Ishikawa (cell line): Measurements from ENCODE around the gene CDK19.

Source experiments
- CEBPB ChIP-seq: IDR thresholded peaks from 2 replicates; pipeline ENCODE4 v1.6.1; 2012
- CREB1 ChIP-seq: IDR thresholded peaks from 2 replicates; pipeline ENCODE4 v1.6.1; 2012; ENCODE audit warnings: low read depth
- EGR1 ChIP-seq: IDR thresholded peaks from 2 replicates; pipeline ENCODE4 v1.6.1; 2012
- EP300 ChIP-seq: IDR thresholded peaks from 2 replicates; pipeline ENCODE4 v1.6.1; 2012; ENCODE audit warnings: borderline replicate concordance
- FOXM1 ChIP-seq: IDR thresholded peaks from 2 replicates; pipeline ENCODE4 v1.6.1; 2012; ENCODE audit warnings: low read depth, borderline replicate concordance
- NFIC ChIP-seq: IDR thresholded peaks from 2 replicates; pipeline ENCODE4 v1.6.1; 2012
- RAD21 ChIP-seq: IDR thresholded peaks from 2 replicates; pipeline ENCODE4 v1.6.1; 2012; ENCODE audit warnings: low read depth
- TAF1 ChIP-seq: IDR thresholded peaks from 2 replicates; pipeline ENCODE4 v1.6.1; 2012; ENCODE audit warnings: low read depth, mild to moderate bottlenecking
- TCF12 ChIP-seq: IDR thresholded peaks from 2 replicates; pipeline ENCODE4 v1.6.1; 2012; ENCODE audit warnings: low read depth
- TEAD4 ChIP-seq: IDR thresholded peaks from 2 replicates; pipeline ENCODE4 v1.6.1; 2012
- YY1 ChIP-seq: IDR thresholded peaks from 2 replicates; pipeline ENCODE4 v1.6.1; 2012; ENCODE audit warnings: low read depth
- ZBTB7A ChIP-seq: IDR thresholded peaks from 2 replicates; pipeline ENCODE4 v1.6.1; 2012; ENCODE audit warnings: low read depth
- TF ChIP-seq, protein P1 (sequence below): IDR thresholded peaks from 2 replicates; pipeline ENCODE4 v1.6.1; 2012; ENCODE audit warnings: low read depth, mild to moderate bottlenecking
- TF ChIP-seq, protein P2 (sequence below): IDR thresholded peaks from 2 replicates; pipeline ENCODE4 v1.6.1; 2012
- TF ChIP-seq, protein P3 (sequence below): IDR thresholded peaks from 2 replicates; pipeline ENCODE4 v1.6.1; 2012

The CDK19 gene

DNA sequence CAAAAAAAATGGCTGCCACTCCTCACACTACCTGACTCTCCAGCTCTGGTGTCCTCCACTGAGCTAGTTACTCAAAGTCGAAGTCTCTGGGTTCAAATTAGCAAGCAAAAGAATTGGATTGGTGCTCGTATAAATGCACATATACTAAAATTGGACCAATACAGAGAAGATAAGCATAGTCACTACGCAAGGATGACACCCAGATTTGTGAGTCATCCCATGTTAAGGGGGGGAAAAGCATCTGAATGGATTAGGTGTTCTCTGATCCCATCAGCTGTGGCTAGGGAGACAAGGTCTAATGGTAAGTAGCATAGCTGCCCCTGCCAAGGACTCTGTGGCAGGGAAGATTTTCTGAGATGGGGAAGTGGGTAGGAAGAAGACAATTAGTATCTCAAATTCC is 41.0 kb upstream of the CDK19 start:
- TF ChIP-seq, protein P1, sequence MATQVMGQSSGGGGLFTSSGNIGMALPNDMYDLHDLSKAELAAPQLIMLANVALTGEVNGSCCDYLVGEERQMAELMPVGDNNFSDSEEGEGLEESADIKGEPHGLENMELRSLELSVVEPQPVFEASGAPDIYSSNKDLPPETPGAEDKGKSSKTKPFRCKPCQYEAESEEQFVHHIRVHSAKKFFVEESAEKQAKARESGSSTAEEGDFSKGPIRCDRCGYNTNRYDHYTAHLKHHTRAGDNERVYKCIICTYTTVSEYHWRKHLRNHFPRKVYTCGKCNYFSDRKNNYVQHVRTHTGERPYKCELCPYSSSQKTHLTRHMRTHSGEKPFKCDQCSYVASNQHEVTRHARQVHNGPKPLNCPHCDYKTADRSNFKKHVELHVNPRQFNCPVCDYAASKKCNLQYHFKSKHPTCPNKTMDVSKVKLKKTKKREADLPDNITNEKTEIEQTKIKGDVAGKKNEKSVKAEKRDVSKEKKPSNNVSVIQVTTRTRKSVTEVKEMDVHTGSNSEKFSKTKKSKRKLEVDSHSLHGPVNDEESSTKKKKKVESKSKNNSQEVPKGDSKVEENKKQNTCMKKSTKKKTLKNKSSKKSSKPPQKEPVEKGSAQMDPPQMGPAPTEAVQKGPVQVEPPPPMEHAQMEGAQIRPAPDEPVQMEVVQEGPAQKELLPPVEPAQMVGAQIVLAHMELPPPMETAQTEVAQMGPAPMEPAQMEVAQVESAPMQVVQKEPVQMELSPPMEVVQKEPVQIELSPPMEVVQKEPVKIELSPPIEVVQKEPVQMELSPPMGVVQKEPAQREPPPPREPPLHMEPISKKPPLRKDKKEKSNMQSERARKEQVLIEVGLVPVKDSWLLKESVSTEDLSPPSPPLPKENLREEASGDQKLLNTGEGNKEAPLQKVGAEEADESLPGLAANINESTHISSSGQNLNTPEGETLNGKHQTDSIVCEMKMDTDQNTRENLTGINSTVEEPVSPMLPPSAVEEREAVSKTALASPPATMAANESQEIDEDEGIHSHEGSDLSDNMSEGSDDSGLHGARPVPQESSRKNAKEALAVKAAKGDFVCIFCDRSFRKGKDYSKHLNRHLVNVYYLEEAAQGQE = no peak
- TF ChIP-seq TEAD4 = no peak
- TF ChIP-seq RAD21 = no peak
- TF ChIP-seq CEBPB = no peak
- no peak for TF ChIP-seq EGR1

DNA sequence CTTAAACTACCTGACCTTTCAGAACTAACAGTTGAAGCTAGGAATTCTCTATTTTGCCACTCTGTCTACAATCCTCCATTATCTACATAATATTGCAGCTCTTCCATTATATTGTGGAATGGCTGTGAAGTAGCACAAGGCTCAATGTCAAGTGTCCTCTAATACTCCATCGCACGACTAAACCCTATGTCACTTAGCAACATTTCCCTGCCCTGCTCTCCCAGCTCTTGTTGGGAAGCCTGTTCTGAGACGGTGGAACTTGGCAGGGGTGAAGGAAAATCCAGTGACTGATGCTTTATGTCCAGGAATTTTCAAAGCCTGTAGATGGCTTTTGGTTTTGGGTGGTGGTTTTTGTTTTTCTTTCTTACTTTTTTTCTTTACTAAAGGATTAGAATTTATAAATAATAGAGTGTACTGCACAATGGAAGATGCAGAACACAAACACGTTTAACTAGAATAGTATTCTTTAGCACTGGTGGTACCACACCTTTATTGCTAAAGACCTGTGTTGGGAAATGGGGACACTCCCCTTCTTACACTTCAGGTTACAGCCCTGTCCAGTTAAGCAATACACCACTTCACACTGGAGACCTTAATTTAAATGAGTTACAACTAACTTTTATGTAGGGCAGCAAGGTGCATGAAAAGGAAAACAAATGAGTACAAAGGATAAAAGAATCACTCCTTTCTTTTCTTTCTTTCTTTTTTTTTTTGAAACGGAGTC is 38.6 kb upstream of the CDK19 start:
- no peak for TF ChIP-seq CREB1
- no peak for TF ChIP-seq EP300
- TF ChIP-seq ZBTB7A = no peak
- no peak for TF ChIP-seq TCF12
- TF ChIP-seq, protein P2, sequence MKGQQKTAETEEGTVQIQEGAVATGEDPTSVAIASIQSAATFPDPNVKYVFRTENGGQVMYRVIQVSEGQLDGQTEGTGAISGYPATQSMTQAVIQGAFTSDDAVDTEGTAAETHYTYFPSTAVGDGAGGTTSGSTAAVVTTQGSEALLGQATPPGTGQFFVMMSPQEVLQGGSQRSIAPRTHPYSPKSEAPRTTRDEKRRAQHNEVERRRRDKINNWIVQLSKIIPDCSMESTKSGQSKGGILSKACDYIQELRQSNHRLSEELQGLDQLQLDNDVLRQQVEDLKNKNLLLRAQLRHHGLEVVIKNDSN = no peak
- TF ChIP-seq NFIC = no peak
- TF ChIP-seq FOXM1 = no peak
- TF ChIP-seq EGR1 = no peak
- no peak for TF ChIP-seq TEAD4
- no peak for TF ChIP-seq RAD21
- TF ChIP-seq, protein P3, sequence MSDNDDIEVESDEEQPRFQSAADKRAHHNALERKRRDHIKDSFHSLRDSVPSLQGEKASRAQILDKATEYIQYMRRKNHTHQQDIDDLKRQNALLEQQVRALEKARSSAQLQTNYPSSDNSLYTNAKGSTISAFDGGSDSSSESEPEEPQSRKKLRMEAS = no peak
- no peak for TF ChIP-seq YY1
- no peak for TF ChIP-seq TAF1
- no peak for TF ChIP-seq CEBPB

DNA sequence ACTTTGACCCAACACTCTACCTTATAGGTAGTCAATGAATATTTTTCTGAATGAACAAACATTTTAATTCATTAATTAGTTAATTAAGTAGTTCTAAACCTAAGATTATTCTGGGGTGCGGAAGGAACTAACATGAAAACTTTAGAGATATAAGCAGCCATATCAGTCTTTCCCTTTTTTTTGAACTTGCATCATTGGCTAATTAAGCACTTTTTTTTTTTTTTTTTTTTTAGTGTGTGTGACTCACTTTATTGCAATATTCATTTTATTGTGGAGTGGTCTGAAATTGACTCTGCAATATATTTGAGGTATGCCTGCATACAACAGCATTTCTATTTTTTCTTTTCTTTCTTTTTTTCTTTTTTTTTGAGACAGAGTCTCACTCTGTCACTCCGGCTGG is 37.5 kb upstream of the CDK19 start:
- TF ChIP-seq EP300 (no peak), TAF1 (no peak), CREB1 (no peak)
- TF ChIP-seq, protein P1 = no peak

DNA sequence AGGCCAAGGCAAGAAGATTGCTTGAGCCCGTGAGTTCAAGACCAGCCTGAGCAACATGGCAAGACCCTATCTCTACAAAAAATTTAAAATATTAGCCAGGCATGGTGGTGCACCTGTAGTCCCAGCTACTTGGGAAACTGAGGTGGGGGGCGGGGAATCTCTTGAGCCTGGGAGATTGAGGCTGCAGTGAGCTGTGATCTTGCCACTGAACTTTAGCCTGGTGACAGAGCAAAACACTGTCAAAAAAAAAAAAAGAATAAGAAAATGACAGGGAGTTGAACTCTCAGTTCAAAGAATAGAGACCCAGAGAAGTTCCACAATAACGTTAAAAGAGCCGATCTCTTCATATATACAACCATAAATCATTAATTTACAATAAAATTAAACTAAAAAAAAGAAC is 34.5 kb upstream of the CDK19 start:
- TF ChIP-seq CEBPB = no peak
- TF ChIP-seq, protein P2 = no peak
- no peak for TF ChIP-seq TEAD4
- TF ChIP-seq RAD21 = no peak
- TF ChIP-seq NFIC = no peak
- TF ChIP-seq ZBTB7A = no peak
- TF ChIP-seq EGR1 = no peak
- no peak for TF ChIP-seq YY1
- TF ChIP-seq EP300 = no peak
- no peak for TF ChIP-seq TCF12
- TF ChIP-seq TAF1 = no peak

DNA sequence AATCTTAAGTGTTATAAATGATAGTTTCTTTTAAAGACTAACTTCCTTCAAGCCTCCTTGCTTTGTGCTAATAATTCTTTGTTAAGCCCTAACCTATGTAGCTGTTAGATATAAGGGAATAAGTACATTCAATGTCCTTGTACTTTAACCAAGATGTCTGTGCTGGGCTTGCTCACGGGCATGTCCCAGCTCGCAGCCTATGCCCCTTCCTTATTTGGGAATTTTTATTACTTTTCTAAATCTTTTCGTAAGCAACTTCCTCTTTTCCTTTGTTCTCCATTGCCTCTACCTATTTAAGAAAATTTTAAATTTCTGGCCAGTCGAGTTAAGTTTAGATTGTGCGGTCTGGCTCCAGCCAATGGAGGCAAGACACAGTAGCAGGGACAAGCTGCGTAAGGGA is 26.0 kb upstream of the CDK19 start:
- no peak for TF ChIP-seq EGR1
- no peak for TF ChIP-seq RAD21
- TF ChIP-seq TCF12 = no peak
- no peak for TF ChIP-seq TEAD4
- TF ChIP-seq EP300 = no peak
- no peak for TF ChIP-seq TAF1
- no peak for TF ChIP-seq ZBTB7A
- TF ChIP-seq CEBPB = no peak
- TF ChIP-seq FOXM1 = no peak
- TF ChIP-seq CREB1 = no peak
- TF ChIP-seq, protein P1 = no peak
